HepG2 (cell line): ENCODE measurements around the gene FBXW2. TPM values are rescaled to one million over a fixed set of nuclear protein-coding genes. Genes with fewer than 3 reads are reported as not detected.

Source experiments
- EHMT2 ChIP-seq: fragments of 200-600 bp; sonication (generic); IDR thresholded peaks from 2 replicates; pipeline ENCODE4 v1.7.0; 2017; ENCODE audit warnings: antibody characterized with exemption, low read depth, low read length, borderline replicate concordance
- HNF1A ChIP-seq, 2 experiments: sonication (generic) in 1 of 2; formaldehyde crosslinking in 1 of 2; IDR thresholded peaks; 2 replicates each; pipeline versions ENCODE4 v1.4.0 to v1.6.1; 2016 to 2020; ENCODE audit warnings: borderline replicate concordance in 1 of 2, low read depth in 1 of 2, mild to moderate bottlenecking in 1 of 2, missing genetic modification reagents in 1 of 2
- IRX3 ChIP-seq: sonication (generic); formaldehyde crosslinking; IDR thresholded peaks from 2 replicates; pipeline ENCODE4 v1.8.1; 2023; ENCODE audit warnings: mild to moderate bottlenecking, low read depth, missing genetic modification reagents, borderline replicate concordance
- KDM3A ChIP-seq: IDR thresholded peaks from 2 replicates; pipeline ENCODE4 v1.6.1; 2018; ENCODE audit warnings: low read depth, missing compliant biosample characterization
- NFIC ChIP-seq: IDR thresholded peaks from 2 replicates; pipeline ENCODE4 v1.6.1; 2012; ENCODE audit warnings: mild to moderate bottlenecking, low read length, inconsistent platforms
- NR2F1 ChIP-seq, 2 experiments: fragments of 450-650 bp in 1 of 2; formaldehyde crosslinking in 1 of 2; IDR thresholded peaks; 2 replicates each; pipeline versions ENCODE4 v1.5.0 to v1.6.1; 2016 to 2020; ENCODE audit warnings: mild to moderate bottlenecking in 1 of 2, missing compliant biosample characterization in 1 of 2, missing genetic modification reagents in 1 of 2, moderate library complexity in 1 of 2
- SOX13 ChIP-seq, 3 experiments: fragments of 450-650 bp in 1 of 3; sonication (generic) in 1 of 3; formaldehyde crosslinking in 1 of 3; IDR thresholded peaks in 2 of 3; conservative IDR thresholded peaks in 1 of 3; 2 replicates each; pipeline versions ENCODE4 v1.5.0 to v1.6.1; 2016 to 2020; ENCODE audit warnings: antibody characterized with exemption in 1 of 3, mild to moderate bottlenecking in 1 of 3, missing compliant biosample characterization in 1 of 3, missing genetic modification reagents in 1 of 3, moderate library complexity in 1 of 3
- TBP ChIP-seq: sonication (generic); formaldehyde crosslinking; IDR thresholded peaks from 2 replicates; pipeline ENCODE4 v1.5.0; 2020; ENCODE audit warnings: missing genetic modification reagents
- ZBTB37 ChIP-seq: sonication (generic); formaldehyde crosslinking; IDR thresholded peaks from 2 replicates; pipeline ENCODE4 v1.4.0; 2020; ENCODE audit warnings: mild to moderate bottlenecking, missing genetic modification reagents
- ZFP91 ChIP-seq: sonication (generic); formaldehyde crosslinking; IDR thresholded peaks from 2 replicates; pipeline ENCODE4 v1.9.0; 2022; ENCODE audit warnings: missing genetic modification reagents, mild to moderate bottlenecking, borderline replicate concordance
- ZNF142 ChIP-seq: sonication (generic); formaldehyde crosslinking; IDR thresholded peaks from 2 replicates; pipeline ENCODE4 v1.4.0; 2020; ENCODE audit warnings: missing genetic modification reagents
- ZNF430 ChIP-seq: sonication (generic); formaldehyde crosslinking; IDR thresholded peaks from 2 replicates; pipeline ENCODE4 v1.9.0; 2021; ENCODE audit warnings: mild to moderate bottlenecking, missing genetic modification reagents
- polyA plus RNA-seq, 8 experiments: library from polyadenylated mRNA; depleted of rRNA in 3 of 8; stranded (reverse) in 7 of 8; unstranded in 1 of 8; fragments of >200 nt; fragmentation: Illumina TruSeq in 4 of 8; extraction: Trizol in 4 of 8; gene quantifications; 2 replicates each; pipeline versions ENCODE4 v1.2.1 to v1.2.3, GENCODE V29; 2011 to 2016; ENCODE audit warnings: low read depth in 4 of 8, missing spikeins in 1 of 8, mixed read lengths in 1 of 8; ENCODE audit not compliant: insufficient read depth in 1 of 8
- total RNA-seq, 5 experiments: library from RNA; depleted of rRNA; stranded (reverse); fragments of >200 nt; fragmentation: Illumina TruSeq; extraction: Trizol; gene quantifications; 2 replicates each; pipeline ENCODE4 v1.2.3, GENCODE V29; 2016; ENCODE audit warnings: low read depth in 1 of 5

Gene FBXW2
- total and polyA plus RNA-seq, 2 of the 13 experiments (the other 11 are each of a cell fraction or from before 2014, with no cell fraction given): 35.4 to 43.1 TPM

- TF ChIP-seq ZNF142 (peak; percentile 86), ZNF430 (CRISPR knock-in tag) (peak; percentile 37; the same call in 1 of the 2 replicates), NFIC (no peak), IRX3 (peak; percentile 28), NR2F1 (CRISPR knock-in tag; IDR thresholded peaks at IDR 0.05) (no peak), KDM3A (CRISPR knock-in tag) (peak; percentile 93), TBP (CRISPR knock-in tag) (no peak), ZBTB37 (CRISPR knock-in tag) (no peak), EHMT2 (no peak), SOX13 (IDR thresholded peaks at IDR 0.05) (peak; percentile 2; the same call in 1 of the 2 replicates), SOX13 (CRISPR knock-in tag; conservative IDR thresholded peaks at IDR 0.05 in 1 of 2, IDR thresholded peaks at IDR 0.05 in 1 of 2) (peak in 1 of 2 experiments; percentile 75; a peak in 2 of 4 replicates), ZFP91 (peak; percentile 94), HNF1A (IDR thresholded peaks at IDR 0.05; ENCODE audit: low read depth) (no peak), HNF1A (CRISPR knock-in tag; IDR thresholded peaks at IDR 0.05; ENCODE audit: borderline replicate concordance) (peak; percentile 58; the same call in 1 of the 2 replicates)
Measured at GRCh38 chr9:120792898-120793765, at the start of gene FBXW2 (continued).
